ENCODE data around the gene MAP2K7. TPM values are rescaled to one million over a fixed set of nuclear protein-coding genes. Genes with fewer than 3 reads are reported as not detected.

The MAP2K7 gene
- total and polyA plus RNA-seq, 2 of the 4 experiments (the other 2 are of a cell fraction), result 4.1 to 15.6 TPM

GRCh38 chr19:7907544-7907943 is 3.9 kb downstream of the MAP2K7 start:
- no peak for ATAC-seq (ENCODE audit: low read depth)
- intact Hi-C loops (cut with micrococcal nuclease), result no loop called here

More at GRCh38 chr19:7907544-7907943, 3.9 kb downstream of the MAP2K7 start:
- no peak overlapping the region for H3K4ac ChIP-seq (ENCODE audit: low read depth, low read length)
- no TSS peak for BruUV-seq (replicated peaks)
- ChIA-PET CTCF (no interaction called here), POLR2A (ENCODE audit: unreplicated experiment) (no interaction called here)
- H4K91ac ChIP-seq (ENCODE audit: insufficient read depth, low read depth, low read length), result no peak overlapping the region
- H2AK5ac ChIP-seq (ENCODE audit: low read depth, low read length), result no peak overlapping the region
- WGBS, 2 experiments (ENCODE audit: extremely low coverage in 2 of 2, insufficient read length in 1 of 2), result no CpG with 5 or more reads among the region's 11 CpGs
- H3K14ac ChIP-seq (replicated peaks; ENCODE audit: low read depth, low read length), result no peak overlapping the region
- H2BK20ac ChIP-seq (ENCODE audit: low read depth, low read length), result no peak overlapping the region
- H3K79me1 ChIP-seq (ENCODE audit: low read depth in 1 of 2, low read length in 2 of 2), result peaks cover 12 to 46% of the 10 kb centered on the region in 2 experiments; a peak in 3 of 4 replicates
- H2BK120ac ChIP-seq (ENCODE audit: low read depth, low read length), result no peak overlapping the region
- H4K8ac ChIP-seq (ENCODE audit: low read depth in 2 of 2, low read length in 2 of 2), result no peak overlapping the region
- no peak overlapping the region for H3K4me3 ChIP-seq (ENCODE audit: insufficient read depth, low read depth, low read length)
- dilution Hi-C loops (cut with HindIII; ENCODE audit: low sequenced_read_pairs, unreplicated experiment), result no loop called here
- no peaks in the 10 kb centered on the region for H3K9me3 ChIP-seq (ENCODE audit: control insufficient read depth, insufficient read depth, low read length)
- H3K9ac ChIP-seq (ENCODE audit: low read depth, low read length), result no peak overlapping the region
- H2AFZ ChIP-seq (replicated peaks; ENCODE audit: low read length, poor library complexity), result no peak overlapping the region
- peaks cover 9% of the 10 kb centered on the region for H3K4me1 ChIP-seq (ENCODE audit: control insufficient read depth, insufficient read depth, low read length)
- H3K18ac ChIP-seq (ENCODE audit: low read depth, low read length), result no peak overlapping the region
- H3K9me1 ChIP-seq (ENCODE audit: insufficient read depth, low read length), result peaks cover 7% of the 10 kb centered on the region
- H3K23ac ChIP-seq (ENCODE audit: low read depth, low read length), result no peak overlapping the region
- peaks cover 31% of the 10 kb centered on the region for H3K36me3 ChIP-seq (ENCODE audit: control insufficient read depth, insufficient read depth, low read length)
- H2AK9ac ChIP-seq (replicated peaks; ENCODE audit: low read depth, low read length, poor library complexity), result no peak overlapping the region
- H3K56ac ChIP-seq (ENCODE audit: extremely low read depth, insufficient read depth, low read length), result no peak overlapping the region
- H3K27ac ChIP-seq (ENCODE audit: insufficient read depth, low read length), result no peak overlapping the region
- no peak overlapping the region for H2BK5ac ChIP-seq (ENCODE audit: low read depth, low read length, poor library complexity, severe bottlenecking)
- in situ Hi-C loops (cut with MboI; ENCODE audit: low sequenced_read_pairs), result no loop called here
- H3K27me3 ChIP-seq (ENCODE audit: control insufficient read depth, insufficient read depth, low read length), result no peaks in the 10 kb centered on the region
- TF ChIP-seq RAD21 (IDR thresholded peaks at IDR 0.05; ENCODE audit: low read length) (no peak), CTCF (conservative IDR thresholded peaks at IDR 0.05; ENCODE audit: low read depth, low read length) (no peak), SMC3 (IDR thresholded peaks at IDR 0.05; ENCODE audit: low read depth, low read length) (no peak), FOS (IDR thresholded peaks at IDR 0.05; ENCODE audit: low read depth, low read length) (no peak), ELK1 (IDR thresholded peaks at IDR 0.05; ENCODE audit: borderline replicate concordance, low read depth, low read length) (no peak)
- no peak for DNase-seq
- H3K4me2 ChIP-seq (ENCODE audit: low read depth, low read length), result no peak overlapping the region
- H4K5ac ChIP-seq (ENCODE audit: low read depth, low read length), result no peak overlapping the region
- H2BK15ac ChIP-seq (ENCODE audit: low read depth, low read length), result no peak overlapping the region
- H4K20me1 ChIP-seq (ENCODE audit: insufficient read depth, low read length), result peaks cover 50% of the 10 kb centered on the region
